NCI-H226 (cell line): ENCODE measurements around the gene TBX4.

ENCODE experiments used
- DNase-seq: peaks from one replicate; pipeline ENCODE4 v3.0.0-alpha.2; 2015

The TBX4 gene

GRCh38 chr17:61534414-61534813, 82.2 kb downstream of the TBX4 start:
- DNase-seq = no peak
